ENCODE data around the gene MAPK7. TPM values are rescaled to one million over a fixed set of nuclear protein-coding genes. Genes with fewer than 3 reads are reported as not detected.

MAPK7 gene
- total and polyA plus RNA-seq, 2 of the 8 experiments (the other 6 are each of a cell fraction or from before 2014, with no cell fraction given) = 15.2 to 28.1 TPM

GRCh38 chr17:19343256-19343630 lies 35.1 kb upstream of the MAPK7 start:
- Histone ChIP-seq H3K4me2 (ENCODE audit: insufficient read depth in 1 of 2, low read depth in 2 of 2, low read length in 2 of 2) (no peak overlapping the region), H3K9me3 (ENCODE audit: insufficient read depth in 2 of 2, low read depth in 1 of 2, low read length in 1 of 2) (no peaks in the 10 kb centered on the region), H3K56ac (replicated peaks; ENCODE audit: insufficient read length, low read depth, low read length) (no peak overlapping the region), H3K18ac (ENCODE audit: extremely low read depth, low read length) (no peak overlapping the region), H3K79me2 (ENCODE audit: control insufficient read depth in 1 of 2, insufficient read depth in 2 of 2, low read length in 2 of 2) (no peaks in the 10 kb centered on the region), H3K36me3 (ENCODE audit: control insufficient read depth in 2 of 4, insufficient read depth in 4 of 4, low read length in 3 of 4) (peaks cover 0 to 5% (median 2%) of the 10 kb centered on the region in 4 experiments; a peak in 2 of 8 replicates), H2BK5ac (ENCODE audit: low read depth, low read length) (no peak overlapping the region), H3K27me3 (replicated peaks in 1 of 4; ENCODE audit: control insufficient read depth in 3 of 4, extremely low read depth in 1 of 4, insufficient read depth in 3 of 4, low read length in 3 of 4) (no peaks in the 10 kb centered on the region), H4K20me1 (replicated peaks in 1 of 2; ENCODE audit: control insufficient read depth in 1 of 2, insufficient read depth in 2 of 2, low read length in 2 of 2) (peaks cover 0 to 3% of the 10 kb centered on the region in 2 experiments), H2BK20ac (ENCODE audit: low read length) (no peak overlapping the region), H2AFZ (ENCODE audit: low read length) (no peak overlapping the region), H4K5ac (ENCODE audit: insufficient read length, low read depth, low read length) (no peak overlapping the region), H2BK12ac (ENCODE audit: low read depth, low read length) (no peak overlapping the region), H3K9ac (replicated peaks in 1 of 4; ENCODE audit: extremely low read depth in 1 of 4, low read depth in 3 of 4, low read length in 3 of 4) (no peak overlapping the region), H3K79me1 (ENCODE audit: low read depth, low read length) (no peaks in the 10 kb centered on the region), H3K14ac (ENCODE audit: insufficient read length) (no peak overlapping the region), H3K4me3 (ENCODE audit: extremely low read depth in 1 of 4, insufficient read depth in 2 of 4, low read depth in 3 of 4, low read length in 4 of 4) (no peak overlapping the region), H3K23ac (ENCODE audit: insufficient read length) (no peak overlapping the region), H2BK120ac (replicated peaks; ENCODE audit: low read depth, low read length) (no peak overlapping the region), H4K8ac (ENCODE audit: extremely low read depth, insufficient read depth, low read length) (0 out of 2 replicates have a peak overlapping the region, but pooled peaks have one; percentile 9), H3K4me1 (replicated peaks in 1 of 4; ENCODE audit: control insufficient read depth in 3 of 4, insufficient read depth in 4 of 4, low read length in 3 of 4) (peaks cover 2 to 17% (median 12%) of the 10 kb centered on the region in 4 experiments), H3K4ac (replicated peaks; ENCODE audit: insufficient read length, low read depth, low read length) (no peak overlapping the region), H2BK15ac (ENCODE audit: low read length) (no peak overlapping the region), H3K23me2 (ENCODE audit: low read depth, low read length) (no peaks in the 10 kb centered on the region), H3K27ac (ENCODE audit: low read depth, low read length) (no peak overlapping the region), H2AK5ac (ENCODE audit: low read depth, low read length) (no peak overlapping the region), H4K91ac (replicated peaks; ENCODE audit: insufficient read length, low read length) (no peak overlapping the region)
- DNase-seq (ENCODE audit: low read depth in 1 of 2, low spot score in 2 of 2) (no peak), FAIRE-seq (no peak)
- WGBS, 2 experiments (ENCODE audit: extremely low coverage in 1 of 2, insufficient coverage in 1 of 2, insufficient read length in 1 of 2, insufficient replicate concordance in 2 of 2, low coverage in 1 of 2, low lambda C conversion rate in 2 of 2, missing lambda C conversion rate in 1 of 2) = 91% methylated on average over 7 of the region's 7 CpGs; no CpG with 5 or more reads in 1 of the 2 experiments
- ChIA-PET CTCF (ENCODE audit: partially characterized antibody) (interaction anchor here (0.6 to 9.8 kb wide), 10 partner anchors 9 to 420 kb away, joined by 3 to 70 read pairs (median 4); partner anchors contain the start of gene RNF112), POLR2A (ENCODE audit: partially characterized antibody) (interaction anchor here (0.6 to 1.4 kb wide), 5 partner anchors 9 to 305 kb away, joined by 3 to 5 read pairs (median 3); no protein-coding TSS in a partner anchor)
- TF ChIP-seq FOSL1 (IDR thresholded peaks at IDR 0.05; ENCODE audit: insufficient read depth, low read depth, low read length) = no peak
- no peak for TF ChIP-seq BCL11A (IDR thresholded peaks at IDR 0.05; ENCODE audit: low read depth in 2 of 2, low read length in 2 of 2)
- no peak for TF ChIP-seq CBX8 (IDR thresholded peaks at IDR 0.05; ENCODE audit: borderline replicate concordance, low read depth, low read length)
- TF ChIP-seq PHF8 (conservative IDR thresholded peaks at IDR 0.05; ENCODE audit: low read depth, low read length) = no peak
- no peak for TF ChIP-seq NANOG (IDR thresholded peaks at IDR 0.05; ENCODE audit: insufficient read depth, low read depth, low read length, poor library complexity, severe bottlenecking)
- TF ChIP-seq SP2 (IDR thresholded peaks at IDR 0.05; ENCODE audit: low read length) = no peak
- no peak for TF ChIP-seq TEAD4 (IDR thresholded peaks at IDR 0.05; ENCODE audit: low read depth, low read length)
- no peak for TF ChIP-seq JUND (IDR thresholded peaks at IDR 0.05; ENCODE audit: low read length)
- TF ChIP-seq TBP (IDR thresholded peaks at IDR 0.05; ENCODE audit: low read depth, low read length) = no peak
- TF ChIP-seq YY1 (IDR thresholded peaks at IDR 0.05; ENCODE audit: low read depth, low read length) = no peak
- no peak for TF ChIP-seq POU5F1 (IDR thresholded peaks at IDR 0.05; ENCODE audit: low read depth, low read length)
- no peak for TF ChIP-seq SP1 (IDR thresholded peaks at IDR 0.05; ENCODE audit: low read depth, low read length)
- no peak for TF ChIP-seq ATF3 (IDR thresholded peaks at IDR 0.05; ENCODE audit: insufficient read depth, low read depth, low read length)
- no peak for TF ChIP-seq GABPA (IDR thresholded peaks at IDR 0.05; ENCODE audit: borderline replicate concordance, insufficient read depth, low read length)

Data from H1 (cell line).